Fibroblast of mammary gland (primary cell): ENCODE results near the gene B3GALNT2.
A peak's percentile ranks its signal among the peaks of the same experiment; 100 is the strongest.
"Not testable (repeated sequence)": the region's sequence is repeated elsewhere in the genome, so short reads cannot be mapped to it uniquely, and the experiment has no call there.

ENCODE experiments used
- DNase-seq: peaks from one replicate; pipeline ENCODE4 v3.0.0-alpha.2; 2010; ENCODE audit warnings: low read depth
- H3K4me3 ChIP-seq: 2 replicates; pipeline ENCODE4 v1.5.1; 2011; ENCODE audit warnings: low read depth, mild to moderate bottlenecking, low read length, moderate library complexity; ENCODE audit not compliant: control insufficient read depth
- CTCF ChIP-seq: conservative IDR thresholded peaks from 2 replicates; pipeline ENCODE4 v1.5.1; 2011; ENCODE audit warnings: low read depth, low read length, inconsistent platforms; ENCODE audit not compliant: control insufficient read depth, insufficient read depth

The B3GALNT2 gene

GRCh38 chr1:235486321-235486720 lies 17.9 kb downstream of the B3GALNT2 start:
- H3K4me3 ChIP-seq, result no peak overlapping the region
- DNase-seq, result no peak
- no peak for TF ChIP-seq CTCF

GRCh38 chr1:235485558-235485957 lies 18.7 kb downstream of the B3GALNT2 start:
- no peak for DNase-seq
- no peak overlapping the region for H3K4me3 ChIP-seq
- no peak for TF ChIP-seq CTCF

GRCh38 chr1:235483090-235483489 lies 21.2 kb downstream of the B3GALNT2 start:
- no peak for DNase-seq
- no peak for TF ChIP-seq CTCF

GRCh38 chr1:235473806-235474205 lies 30.4 kb downstream of the B3GALNT2 start:
- DNase-seq, result peak; percentile 42
- no peak overlapping the region for H3K4me3 ChIP-seq
- no peak for TF ChIP-seq CTCF

More at GRCh38 chr1:235483090-235483489, 21.2 kb downstream of the B3GALNT2 start:
- no peak overlapping the region for H3K4me3 ChIP-seq

GRCh38 chr1:235470741-235471439 lies 33.4 kb downstream of the B3GALNT2 start:
- no peak for TF ChIP-seq CTCF
- DNase-seq, result no peak
- H3K4me3 ChIP-seq, result no peak overlapping the region

- not testable (repeated sequence) for H3K4me3 ChIP-seq, DNase-seq
These were observed 34.4 kb downstream of the B3GALNT2 start for GRCh38 chr1:235469897-235470296.

- TF ChIP-seq CTCF, result peak; percentile 5
- peak; percentile 17 for DNase-seq
- no peak overlapping the region for H3K4me3 ChIP-seq
These were observed 35.3 kb downstream of the B3GALNT2 start for GRCh38 chr1:235468970-235469369.
